K562 (cell line): ENCODE data around the gene UBE2G2. TPM values are rescaled to one million over a fixed set of nuclear protein-coding genes. Genes with fewer than 3 reads are reported as not detected.

Experiments
- ATF4 ChIP-seq: fragments of 450-650 bp; formaldehyde crosslinking; IDR thresholded peaks from 2 replicates; pipeline ENCODE4 v1.4.0; 2022; ENCODE audit warnings: mild to moderate bottlenecking, moderate library complexity
- CHD7 ChIP-seq: fragments of 200-600 bp; sonication (generic); IDR thresholded peaks from one replicate; pipeline ENCODE4 v1.6.1; 2012; ENCODE audit warnings: mild to moderate bottlenecking, low read depth, low read length, inconsistent platforms
- ETV1 ChIP-seq: fragments of 450-650 bp; conservative IDR thresholded peaks from 2 replicates; pipeline ENCODE4 v1.6.1; 2016; ENCODE audit warnings: missing genetic modification characterization, control low read depth, low read depth, missing compliant biosample characterization
- GATAD2B ChIP-seq: fragments of 450-650 bp; IDR thresholded peaks from 2 replicates; pipeline ENCODE4 v1.6.1; 2017; ENCODE audit warnings: mild to moderate bottlenecking, borderline replicate concordance
- TCF15 ChIP-seq: fragments of 250-450 bp; sonication (Bioruptor Pico); IDR thresholded peaks from 2 replicates; pipeline ENCODE4 v1.8.0; 2022; ENCODE audit warnings: moderate library complexity, mild to moderate bottlenecking, inconsistent platforms
- TSC22D4 ChIP-seq: fragments of 450-650 bp; IDR thresholded peaks from 2 replicates; pipeline ENCODE4 v1.6.1; 2016; ENCODE audit warnings: missing genetic modification characterization, missing biosample characterization, control low read depth
- polyA plus RNA-seq, 8 experiments: library from polyadenylated mRNA; depleted of rRNA in 4 of 8; stranded (reverse) in 5 of 8; unstranded in 3 of 8; fragments of >200 nt; fragmentation: Nextera tagmentation in 2 of 8; fragmentation: Illumina TruSeq in 1 of 8; extraction: Ambion mirVana in 2 of 8; extraction: Trizol in 1 of 8; gene quantifications; 2 replicates each; pipeline versions ENCODE4 v1.2.1 to v1.2.3, GENCODE V29; 2011 to 2014; ENCODE audit warnings: inconsistent platforms in 1 of 8, missing spikeins in 1 of 8
- total RNA-seq, 7 experiments: library from RNA; depleted of rRNA in 6 of 7; stranded (reverse); fragments of >200 nt in 6 of 7; fragmentation: Illumina TruSeq in 2 of 7; extraction: Trizol in 2 of 7; gene quantifications; 2 replicates each; pipeline versions ENCODE4 v1.2.1 to v1.2.3, GENCODE V29; 2011 to 2021; ENCODE audit warnings: low replicate concordance in 1 of 7

Gene UBE2G2
- total and polyA plus RNA-seq, 9 of the 15 experiments (the other 6 are each of a cell fraction or from before 2014, with no cell fraction given): 47.5 to 225 (median 140) TPM

GRCh38 chr21:44803651-44804050 lies 2.0 kb upstream of the UBE2G2 start (continued):
- no peak for TF ChIP-seq CHD7
- no peak for TF ChIP-seq ATF4 (CRISPR knock-in tag)
- no peak for TF ChIP-seq GATAD2B
- no peak for TF ChIP-seq ETV1 (tag)
- no peak for TF ChIP-seq TSC22D4 (tag)
- TF ChIP-seq TCF15 (CRISPR knock-in tag): 0 out of 2 replicates have a peak, but pooled peaks have one; percentile 26
